Mesendoderm (in vitro differentiated cells): ENCODE results near the gene FYB2.

Experiments
- DNase-seq: peaks from one replicate; pipeline ENCODE4 v3.0.0; 2013
- H2AK5ac ChIP-seq: 2 replicates; pipeline ENCODE4 v1.6.1; 2013; ENCODE audit warnings: low read length, inconsistent platforms
- H2BK120ac ChIP-seq: 2 replicates; pipeline ENCODE4 v1.6.1; 2013; ENCODE audit warnings: low read depth, mild to moderate bottlenecking, low read length, moderate library complexity, mixed read lengths
- H2BK15ac ChIP-seq: replicated peaks from 2 replicates; pipeline ENCODE4 v1.6.1; 2013; ENCODE audit warnings: low read depth, mild to moderate bottlenecking, moderate library complexity
- H2BK5ac ChIP-seq: 2 replicates; pipeline ENCODE4 v1.6.1; 2013; ENCODE audit warnings: low read length, inconsistent platforms
- H3K18ac ChIP-seq: 2 replicates; pipeline ENCODE4 v1.6.1; 2013; ENCODE audit warnings: mild to moderate bottlenecking, low read length, mixed read lengths
- H3K23ac ChIP-seq: one replicate; pipeline ENCODE4 v1.6.1; 2013; ENCODE audit warnings: low read length
- H3K27ac ChIP-seq: 2 replicates; pipeline ENCODE4 v1.5.1; 2013; ENCODE audit warnings: low read depth, mild to moderate bottlenecking, inconsistent platforms, low read length, moderate library complexity
- H3K27me3 ChIP-seq: 2 replicates; pipeline ENCODE4 v1.6.1; 2013; ENCODE audit warnings: low read length, control low read depth, mild to moderate bottlenecking, inconsistent platforms; ENCODE audit not compliant: insufficient read depth, poor library complexity
- H3K36me3 ChIP-seq: 2 replicates; pipeline ENCODE4 v1.6.1; 2013; ENCODE audit warnings: low read length, inconsistent platforms; ENCODE audit not compliant: control insufficient read depth, insufficient read depth
- H3K4ac ChIP-seq: one replicate; pipeline ENCODE4 v1.6.1; 2013; ENCODE audit warnings: low read depth, mild to moderate bottlenecking, low read length, moderate library complexity
- H3K4me1 ChIP-seq: 2 replicates; pipeline ENCODE4 v1.6.1; 2013; ENCODE audit warnings: low read depth, low read length, inconsistent platforms; ENCODE audit not compliant: control insufficient read depth
- H3K4me2 ChIP-seq: 2 replicates; pipeline ENCODE4 v1.6.1; 2013; ENCODE audit warnings: low read length
- H3K4me3 ChIP-seq: 2 replicates; pipeline ENCODE4 v1.5.1; 2013; ENCODE audit warnings: mild to moderate bottlenecking, low read length
- H3K56ac ChIP-seq: one replicate; pipeline ENCODE4 v1.6.1; 2013; ENCODE audit warnings: low read length
- H3K79me1 ChIP-seq: 2 replicates; pipeline ENCODE4 v1.6.1; 2013; ENCODE audit warnings: low read length, inconsistent platforms
- H3K79me2 ChIP-seq: 2 replicates; pipeline ENCODE4 v1.6.1; 2013; ENCODE audit warnings: mild to moderate bottlenecking, low read length; ENCODE audit not compliant: control insufficient read depth, insufficient read depth
- H3K9ac ChIP-seq: 2 replicates; pipeline ENCODE4 v1.6.1; 2013; ENCODE audit warnings: low read length, inconsistent platforms
- H4K5ac ChIP-seq: one replicate; pipeline ENCODE4 v1.6.1; 2013; ENCODE audit warnings: low read length
- H4K8ac ChIP-seq: one replicate; pipeline ENCODE4 v1.6.1; 2013; ENCODE audit warnings: low read depth, mild to moderate bottlenecking, control low read depth, low read length, moderate library complexity
- WGBS: extraction: QIAGEN DNeasy Blood & Tissue Kit; methylation state at CpG from one replicate; pipeline ENCODE4 v1.1.7; 2013; ENCODE audit warnings: low lambda C conversion rate, missing lambda C conversion rate; ENCODE audit not compliant: insufficient coverage; ENCODE audit errors: extremely low coverage; 5-methylcytosine and 5-hydroxymethylcytosine counted together

Gene FYB2

DNA sequence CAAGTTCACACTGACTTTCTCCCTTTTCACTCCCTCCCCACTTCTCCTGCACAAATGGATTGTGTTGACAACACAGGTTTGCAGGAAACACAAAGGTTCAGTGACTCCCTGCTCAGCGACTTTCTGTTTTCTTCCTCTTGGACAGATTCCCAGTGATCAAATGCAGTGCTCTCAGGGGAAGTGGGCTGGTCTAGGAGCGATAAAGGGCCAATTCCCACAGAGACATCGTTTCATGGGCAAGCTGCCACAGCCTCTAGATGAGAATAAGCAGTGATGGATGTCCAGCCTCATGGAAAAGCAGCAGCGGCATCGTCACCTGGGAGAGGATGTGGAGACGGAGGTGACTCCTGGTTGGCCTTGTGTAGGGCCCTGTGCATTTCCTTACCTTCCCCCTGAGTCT, 30.6 kb downstream of the FYB2 start:
- Histone ChIP-seq H3K27me3 (no peaks in the 10 kb centered on the region), H3K36me3 (no peaks in the 10 kb centered on the region), H3K23ac (no peak overlapping the region), H3K79me2 (no peaks in the 10 kb centered on the region), H2BK5ac (no peak overlapping the region), H3K79me1 (no peaks in the 10 kb centered on the region), H2BK15ac (no peak overlapping the region), H3K4me3 (no peak overlapping the region), H4K5ac (no peak overlapping the region), H3K4ac (no peak overlapping the region), H3K18ac (no peak overlapping the region), H2AK5ac (no peak overlapping the region), H3K9ac (no peak overlapping the region), H2BK120ac (no peak overlapping the region), H4K8ac (no peak overlapping the region), H3K27ac (no peak overlapping the region), H3K4me1 (no peaks in the 10 kb centered on the region), H3K4me2 (no peak overlapping the region), H3K56ac (no peak overlapping the region)
- WGBS, result no CpG with 5 or more reads among the region's 6 CpGs
- no peak for DNase-seq

- Histone ChIP-seq H3K27ac (no peak overlapping the region), H3K79me1 (no peaks in the 10 kb centered on the region), H3K9ac (no peak overlapping the region), H3K23ac (no peak overlapping the region), H2BK15ac (no peak overlapping the region), H3K56ac (no peak overlapping the region), H3K27me3 (no peaks in the 10 kb centered on the region), H2BK120ac (no peak overlapping the region), H3K79me2 (no peaks in the 10 kb centered on the region), H3K18ac (no peak overlapping the region), H3K4ac (no peak overlapping the region), H3K4me1 (no peaks in the 10 kb centered on the region), H2AK5ac (no peak overlapping the region), H3K4me2 (no peak overlapping the region), H2BK5ac (no peak overlapping the region), H4K8ac (no peak overlapping the region), H3K36me3 (no peaks in the 10 kb centered on the region), H3K4me3 (no peak overlapping the region), H4K5ac (no peak overlapping the region)
- DNase-seq, result no peak
These were observed 31.1 kb downstream of the FYB2 start for GRCh38 chr1:56788102-56788501.

GRCh38 chr1:56787330-56787729, 31.9 kb downstream of the FYB2 start:
- WGBS, result no CpG with 5 or more reads among the region's 1 CpG
- no peak overlapping the region for H4K5ac ChIP-seq

GRCh38 chr1:56782773-56783172, 36.4 kb downstream of the FYB2 start:
- Histone ChIP-seq H2BK15ac (no peak overlapping the region), H3K18ac (no peak overlapping the region), H3K4me3 (no peak overlapping the region), H4K5ac (no peak overlapping the region), H2BK120ac (no peak overlapping the region), H2BK5ac (no peak overlapping the region), H3K9ac (no peak overlapping the region), H2AK5ac (no peak overlapping the region), H4K8ac (no peak overlapping the region), H3K23ac (no peak overlapping the region), H3K4me2 (no peak overlapping the region), H3K79me1 (no peaks in the 10 kb centered on the region), H3K27ac (no peak overlapping the region), H3K4ac (no peak overlapping the region), H3K4me1 (no peaks in the 10 kb centered on the region), H3K27me3 (no peaks in the 10 kb centered on the region), H3K79me2 (no peaks in the 10 kb centered on the region), H3K36me3 (no peaks in the 10 kb centered on the region), H3K56ac (no peak overlapping the region)
- DNase-seq, result no peak

More at GRCh38 chr1:56787330-56787729, 31.9 kb downstream of the FYB2 start:
- no peaks in the 10 kb centered on the region for H3K27me3 ChIP-seq
- no peak overlapping the region for H4K8ac ChIP-seq
- H2BK15ac ChIP-seq, result no peak overlapping the region
- no peak overlapping the region for H3K4me3 ChIP-seq
- no peaks in the 10 kb centered on the region for H3K79me1 ChIP-seq
- no peak overlapping the region for H3K56ac ChIP-seq
- DNase-seq, result no peak
- H2BK120ac ChIP-seq, result no peak overlapping the region
- no peak overlapping the region for H3K4ac ChIP-seq
- H3K23ac ChIP-seq, result no peak overlapping the region
- no peak overlapping the region for H2BK5ac ChIP-seq
- H3K27ac ChIP-seq, result no peak overlapping the region
- no peaks in the 10 kb centered on the region for H3K4me1 ChIP-seq
- no peak overlapping the region for H3K9ac ChIP-seq
- no peaks in the 10 kb centered on the region for H3K36me3 ChIP-seq
- no peak overlapping the region for H2AK5ac ChIP-seq
- H3K4me2 ChIP-seq, result no peak overlapping the region
- no peak overlapping the region for H3K18ac ChIP-seq
- no peaks in the 10 kb centered on the region for H3K79me2 ChIP-seq

GRCh38 chr1:56780826-56781225, 38.4 kb downstream of the FYB2 start:
- Histone ChIP-seq H3K9ac (no peak overlapping the region), H3K79me2 (no peaks in the 10 kb centered on the region), H3K27ac (no peak overlapping the region), H4K8ac (no peak overlapping the region), H4K5ac (no peak overlapping the region), H2BK5ac (no peak overlapping the region), H2BK120ac (no peak overlapping the region), H3K36me3 (no peaks in the 10 kb centered on the region), H3K4me2 (no peak overlapping the region), H2BK15ac (no peak overlapping the region), H3K18ac (no peak overlapping the region), H3K79me1 (no peaks in the 10 kb centered on the region), H3K4me1 (no peaks in the 10 kb centered on the region), H3K23ac (no peak overlapping the region), H3K56ac (no peak overlapping the region), H3K27me3 (no peaks in the 10 kb centered on the region), H2AK5ac (no peak overlapping the region), H3K4ac (no peak overlapping the region), H3K4me3 (no peak overlapping the region)
- WGBS, result no CpG with 5 or more reads among the region's 3 CpGs
- peak; percentile 47 for DNase-seq

DNA sequence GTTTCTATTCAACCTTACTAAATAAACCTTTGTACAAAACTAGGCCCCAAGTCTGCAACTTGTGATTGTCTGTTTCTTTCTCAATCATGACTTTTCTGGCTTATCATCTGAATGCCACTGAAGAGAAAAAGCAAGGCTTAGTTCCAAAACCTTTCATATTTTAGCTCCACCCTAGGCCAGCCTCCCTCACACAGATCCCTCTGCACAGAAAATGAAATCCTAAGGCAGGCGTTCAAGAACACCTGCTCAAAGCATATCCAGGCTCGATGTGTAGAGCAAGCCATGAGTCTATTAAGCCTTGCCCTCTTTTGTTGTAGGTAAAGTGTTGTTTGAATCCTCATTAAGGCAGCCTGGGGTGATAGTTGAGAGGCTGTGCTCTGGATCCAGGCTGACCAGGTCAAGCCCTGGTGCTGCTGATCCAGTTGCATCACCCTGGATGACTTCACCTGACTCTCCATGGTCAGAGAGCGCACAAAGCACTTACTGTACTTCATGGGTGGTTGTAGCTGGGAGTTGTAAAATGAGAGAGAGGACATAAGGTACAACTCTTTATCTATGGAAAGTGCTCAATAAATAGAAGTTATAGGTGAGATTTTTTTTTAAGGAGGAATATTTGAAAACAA, 39.0 kb downstream of the FYB2 start:
- H3K56ac ChIP-seq, result no peak overlapping the region
- H3K23ac ChIP-seq, result no peak overlapping the region
- peak; percentile 21 for DNase-seq
- no peak overlapping the region for H2BK120ac ChIP-seq
- no peak overlapping the region for H3K4me2 ChIP-seq
- no CpG with 5 or more reads among the region's 3 CpGs for WGBS
- H4K5ac ChIP-seq, result no peak overlapping the region
- H3K18ac ChIP-seq, result no peak overlapping the region
- H2AK5ac ChIP-seq, result no peak overlapping the region
- no peak overlapping the region for H3K4ac ChIP-seq
- no peaks in the 10 kb centered on the region for H3K27me3 ChIP-seq
- no peak overlapping the region for H2BK5ac ChIP-seq
- H3K27ac ChIP-seq, result no peak overlapping the region
- no peak overlapping the region for H3K4me3 ChIP-seq
- H2BK15ac ChIP-seq, result no peak overlapping the region
- no peak overlapping the region for H4K8ac ChIP-seq
- H3K79me2 ChIP-seq, result no peaks in the 10 kb centered on the region
- H3K79me1 ChIP-seq, result no peaks in the 10 kb centered on the region
- no peaks in the 10 kb centered on the region for H3K4me1 ChIP-seq
- H3K9ac ChIP-seq, result no peak overlapping the region
- no peaks in the 10 kb centered on the region for H3K36me3 ChIP-seq
